GM12865 (cell line): ENCODE measurements around the gene CCDC51.
"Not testable (repeated sequence)": the region's sequence is repeated elsewhere in the genome, so short reads cannot be mapped to it uniquely, and the experiment has no call there.

Experiments used
- DNase-seq: peaks from one replicate; pipeline ENCODE4 v3.0.0; 2010; ENCODE audit warnings: low read depth
- H3K4me3 ChIP-seq: 2 replicates; pipeline ENCODE4 v1.5.1; 2011; ENCODE audit warnings: mild to moderate bottlenecking, low read depth, low read length, control low read depth
- CTCF ChIP-seq: IDR thresholded peaks from 2 replicates; pipeline ENCODE4 v1.5.1; 2011; ENCODE audit warnings: low read length, control low read depth, low read depth, inconsistent platforms; ENCODE audit not compliant: insufficient read depth; ENCODE audit errors: missing control alignments

CCDC51 gene

GRCh38 chr3:48465237-48465530, 25.3 kb upstream of the CCDC51 start:
- TF ChIP-seq CTCF, result no peak
- H3K4me3 ChIP-seq, result no peak overlapping the region
- no peak for DNase-seq

GRCh38 chr3:48464713-48465221, 24.8 kb upstream of the CCDC51 start:
- no peak for TF ChIP-seq CTCF

GRCh38 chr3:48463703-48464102, 23.8 kb upstream of the CCDC51 start:
- no peak overlapping the region for H3K4me3 ChIP-seq
- DNase-seq, result no peak
- TF ChIP-seq CTCF, result no peak

More at GRCh38 chr3:48464713-48465221, 24.8 kb upstream of the CCDC51 start:
- DNase-seq, result no peak
- no peak overlapping the region for H3K4me3 ChIP-seq

GRCh38 chr3:48461767-48462166, 21.8 kb upstream of the CCDC51 start:
- not testable (repeated sequence) for H3K4me3 ChIP-seq, DNase-seq

GRCh38 chr3:48460517-48460902, 20.6 kb upstream of the CCDC51 start:
- H3K4me3 ChIP-seq, result no peak overlapping the region
- no peak for TF ChIP-seq CTCF
- DNase-seq, result no peak

- no peak overlapping the region for H3K4me3 ChIP-seq
- DNase-seq, result no peak
- no peak for TF ChIP-seq CTCF
Observed at GRCh38 chr3:48459773-48460516, 20.0 kb upstream of the CCDC51 start.

- DNase-seq, result no peak
- TF ChIP-seq CTCF, result no peak
- no peak overlapping the region for H3K4me3 ChIP-seq
Observed at GRCh38 chr3:48459331-48459730, 19.4 kb upstream of the CCDC51 start.
